ENCODE measurements around the gene TAS2R8.

The TAS2R8 gene

DNA sequence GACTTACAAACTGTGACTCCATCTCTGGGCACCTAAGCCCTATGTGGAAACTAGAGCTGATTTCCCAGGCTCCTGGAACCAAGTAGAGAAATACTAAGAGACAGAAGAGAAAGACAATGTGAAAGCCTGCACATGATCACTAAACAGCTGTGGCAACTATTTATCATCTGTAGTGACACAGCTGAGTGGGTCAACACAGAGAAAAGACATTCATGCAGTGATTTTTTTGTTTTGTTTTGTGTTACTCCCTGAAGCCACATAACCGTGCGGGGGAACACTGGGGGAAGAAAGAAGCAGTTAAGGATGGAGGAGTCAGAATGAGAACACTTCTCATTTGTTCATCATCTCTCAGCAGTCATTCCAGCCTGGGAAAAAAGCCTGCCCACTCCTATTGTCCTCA, 40.7 kb upstream of the TAS2R8 start:
- TF ChIP-seq, protein P1, sequence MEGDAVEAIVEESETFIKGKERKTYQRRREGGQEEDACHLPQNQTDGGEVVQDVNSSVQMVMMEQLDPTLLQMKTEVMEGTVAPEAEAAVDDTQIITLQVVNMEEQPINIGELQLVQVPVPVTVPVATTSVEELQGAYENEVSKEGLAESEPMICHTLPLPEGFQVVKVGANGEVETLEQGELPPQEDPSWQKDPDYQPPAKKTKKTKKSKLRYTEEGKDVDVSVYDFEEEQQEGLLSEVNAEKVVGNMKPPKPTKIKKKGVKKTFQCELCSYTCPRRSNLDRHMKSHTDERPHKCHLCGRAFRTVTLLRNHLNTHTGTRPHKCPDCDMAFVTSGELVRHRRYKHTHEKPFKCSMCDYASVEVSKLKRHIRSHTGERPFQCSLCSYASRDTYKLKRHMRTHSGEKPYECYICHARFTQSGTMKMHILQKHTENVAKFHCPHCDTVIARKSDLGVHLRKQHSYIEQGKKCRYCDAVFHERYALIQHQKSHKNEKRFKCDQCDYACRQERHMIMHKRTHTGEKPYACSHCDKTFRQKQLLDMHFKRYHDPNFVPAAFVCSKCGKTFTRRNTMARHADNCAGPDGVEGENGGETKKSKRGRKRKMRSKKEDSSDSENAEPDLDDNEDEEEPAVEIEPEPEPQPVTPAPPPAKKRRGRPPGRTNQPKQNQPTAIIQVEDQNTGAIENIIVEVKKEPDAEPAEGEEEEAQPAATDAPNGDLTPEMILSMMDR (IDR thresholded peaks at IDR 0.05) = no peak
- no peak for DNase-seq
- Mint-ChIP-seq H3K4me1 (no peaks in the 10 kb centered on the region), H3K27me3 (ENCODE audit: low read depth, poor library complexity) (no peaks in the 10 kb centered on the region), H3K4me3 (no peak overlapping the region), H3K27ac (no peak overlapping the region), H3K9me3 (no peaks in the 10 kb centered on the region), H3K36me3 (ENCODE audit: low read depth) (peaks cover 54% of the 10 kb centered on the region)

DNA sequence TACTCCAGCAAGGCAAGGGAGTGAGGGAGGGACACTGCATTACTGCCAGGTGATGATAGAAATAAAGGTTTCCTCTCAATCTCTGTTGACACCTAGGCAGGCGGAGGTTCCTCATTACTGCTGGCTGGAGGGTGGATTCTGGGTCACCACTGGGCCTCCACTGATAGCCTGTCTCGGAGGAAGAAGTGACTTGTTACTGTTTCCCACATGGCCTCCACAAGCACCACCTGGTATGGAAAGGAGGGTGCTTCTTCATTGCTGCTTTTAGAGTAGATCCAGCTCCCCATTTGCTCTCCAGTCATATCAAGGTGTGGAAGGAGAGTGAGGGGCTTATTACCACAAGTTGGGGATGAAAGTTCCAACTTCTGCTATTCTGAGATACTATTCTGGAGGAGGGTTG, 35.8 kb upstream of the TAS2R8 start:
- Mint-ChIP-seq H3K36me3 (ENCODE audit: low read depth) (peaks cover 61% of the 10 kb centered on the region), H3K27me3 (ENCODE audit: low read depth, poor library complexity) (no peaks in the 10 kb centered on the region), H3K4me3 (no peak overlapping the region), H3K27ac (no peak overlapping the region), H3K9me3 (no peaks in the 10 kb centered on the region), H3K4me1 (no peaks in the 10 kb centered on the region)
- TF ChIP-seq, protein P1 (IDR thresholded peaks at IDR 0.05) = no peak
- DNase-seq = no peak

DNA sequence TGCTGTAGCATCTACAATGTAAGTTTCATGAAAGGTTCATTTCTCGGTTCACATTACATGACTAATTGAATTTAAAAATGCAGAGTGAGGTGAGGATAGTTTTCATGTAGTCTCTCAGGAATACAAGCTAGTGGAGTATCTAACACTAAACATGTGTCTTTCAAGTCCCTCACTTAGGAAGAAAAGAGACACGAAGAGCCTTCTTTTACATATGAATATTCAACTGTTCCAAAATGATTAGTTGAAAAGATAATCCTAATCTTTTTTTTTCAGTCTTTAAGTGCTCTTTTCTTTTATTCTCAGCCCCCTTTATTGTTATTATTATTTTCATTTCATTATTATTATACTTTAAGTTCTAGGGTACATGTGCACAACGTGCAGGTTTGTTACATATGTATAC, 31.4 kb upstream of the TAS2R8 start:
- no peak for DNase-seq
- Mint-ChIP-seq H3K36me3 (ENCODE audit: low read depth) (peaks cover 60% of the 10 kb centered on the region), H3K4me3 (no peak overlapping the region), H3K27ac (no peak overlapping the region), H3K9me3 (peaks cover 5% of the 10 kb centered on the region), H3K27me3 (ENCODE audit: low read depth, poor library complexity) (no peaks in the 10 kb centered on the region), H3K4me1 (no peaks in the 10 kb centered on the region)
- TF ChIP-seq, protein P1 (IDR thresholded peaks at IDR 0.05) = no peak

DNA sequence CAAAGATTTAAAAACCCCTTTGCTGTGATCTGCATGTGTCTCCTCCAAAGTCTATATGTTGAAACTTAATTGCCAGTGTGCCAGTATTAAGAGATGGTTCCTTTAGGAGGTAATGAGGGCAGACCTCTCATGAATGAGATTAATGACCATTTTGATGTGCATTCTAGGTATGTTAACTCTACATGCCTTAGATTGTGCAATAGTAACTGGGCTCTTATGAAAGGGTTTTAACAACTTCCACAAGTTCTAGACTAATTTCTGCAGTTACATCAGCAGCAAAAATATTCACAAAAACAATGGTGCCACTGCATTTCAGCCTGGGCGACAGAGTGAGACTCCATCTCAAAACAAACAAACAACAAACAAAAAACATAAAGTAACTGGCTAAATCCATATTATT, 22.9 kb upstream of the TAS2R8 start:
- TF ChIP-seq, protein P1 (IDR thresholded peaks at IDR 0.05) = no peak
- Mint-ChIP-seq H3K27ac (no peak overlapping the region), H3K9me3 (no peaks in the 10 kb centered on the region), H3K27me3 (ENCODE audit: low read depth, poor library complexity) (no peaks in the 10 kb centered on the region), H3K4me1 (no peaks in the 10 kb centered on the region), H3K4me3 (no peak overlapping the region), H3K36me3 (ENCODE audit: low read depth) (peaks cover 7% of the 10 kb centered on the region)
- no peak for DNase-seq

DNA sequence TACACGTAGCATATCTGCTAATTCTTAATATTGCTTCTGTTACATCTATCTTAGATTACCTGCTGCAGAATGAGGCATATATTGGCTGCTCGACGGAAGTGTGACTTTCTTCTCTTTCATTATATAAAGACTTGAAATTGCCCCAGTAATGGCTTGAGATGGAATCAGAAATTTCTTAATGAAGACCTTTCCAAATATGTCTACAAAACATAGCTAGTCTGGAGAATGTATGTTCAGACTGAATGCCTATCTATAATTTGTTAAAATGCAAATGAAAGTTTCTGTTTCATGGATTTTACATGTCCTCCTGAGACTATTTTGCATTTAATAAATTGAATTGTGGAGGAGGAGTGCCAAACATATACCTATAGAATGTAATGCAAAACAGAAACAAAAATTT, 19.2 kb upstream of the TAS2R8 start, which contains the start of gene TAS2R10:
TSS of gene TAS2R10 (minus strand) at position 101 of the 400 bp plus-strand sequence. CDS start at position 12, 89 bp downstream.
- DNase-seq = no peak
- H3K9me3 Mint-ChIP-seq = no peaks in the 10 kb centered on the region
- no peak within 1 kb of the TSS for H3K4me3 Mint-ChIP-seq
- H3K27me3 Mint-ChIP-seq (ENCODE audit: low read depth, poor library complexity) = no peaks in the 10 kb centered on the region
- no peaks in the 10 kb centered on the region for H3K4me1 Mint-ChIP-seq
- TF ChIP-seq, protein P1 (IDR thresholded peaks at IDR 0.05) = no peak
- H3K27ac Mint-ChIP-seq = no peak within 1 kb of the TSS
- H3K36me3 Mint-ChIP-seq (ENCODE audit: low read depth) = peaks cover 6% of the 10 kb centered on the region

DNA sequence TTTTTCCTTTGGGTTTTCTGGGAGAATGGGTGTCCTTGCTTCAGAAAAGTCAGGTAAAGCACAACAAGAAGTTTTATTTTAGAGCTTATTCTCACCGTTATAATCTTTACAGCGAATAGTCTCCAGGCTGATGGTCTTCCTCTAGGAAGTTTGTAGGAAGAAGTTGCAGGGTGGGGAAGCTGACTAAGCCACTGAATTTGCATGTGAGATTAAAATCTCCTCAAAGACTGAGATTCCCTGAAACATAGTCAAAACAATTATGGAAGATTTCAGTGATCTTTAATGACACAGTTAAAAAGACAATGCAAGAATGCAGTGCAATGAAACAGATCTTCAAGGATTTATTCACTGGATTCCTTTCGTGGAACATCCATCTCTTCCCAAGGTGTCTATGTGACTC, 17.9 kb upstream of the TAS2R8 start:
- H3K36me3 Mint-ChIP-seq (ENCODE audit: low read depth) = no peaks in the 10 kb centered on the region
- no peaks in the 10 kb centered on the region for H3K9me3 Mint-ChIP-seq
- no peak overlapping the region for H3K27ac Mint-ChIP-seq
- DNase-seq = no peak
- TF ChIP-seq, protein P1 (IDR thresholded peaks at IDR 0.05) = no peak
- no peaks in the 10 kb centered on the region for H3K4me1 Mint-ChIP-seq
- H3K27me3 Mint-ChIP-seq (ENCODE audit: low read depth, poor library complexity) = no peaks in the 10 kb centered on the region
- no peak overlapping the region for H3K4me3 Mint-ChIP-seq

All from nephron progenitor cell (in vitro differentiated cells).